Measurements from ENCODE around the gene XCL1.

GRCh38 chr1:168550971-168551370, 25.4 kb upstream of the XCL1 start:
- no peak for TF ChIP-seq CTCF (IDR thresholded peaks at IDR 0.05)
- TF ChIP-seq EP300 (IDR thresholded peaks at IDR 0.05), result no peak
